SKM-1 (cell line): ENCODE results near the gene DMBX1.
A peak's percentile ranks its signal among the peaks of the same experiment; 100 is the strongest.

Experiments
- DNase-seq: peaks from one replicate; lab custom pipeline; 2025; ENCODE audit not compliant: unreplicated experiment; lab: John Stamatoyannopoulos, UW

The DMBX1 gene

GRCh38 chr1:46458846-46459245 is 30.8 kb upstream of the DMBX1 start:
- DNase-seq, result no peak

GRCh38 chr1:46459315-46459714 is 30.3 kb upstream of the DMBX1 start:
- no peak for DNase-seq

- no peak for DNase-seq
Measured at GRCh38 chr1:46461017-46461808, 28.4 kb upstream of the DMBX1 start.

DNA sequence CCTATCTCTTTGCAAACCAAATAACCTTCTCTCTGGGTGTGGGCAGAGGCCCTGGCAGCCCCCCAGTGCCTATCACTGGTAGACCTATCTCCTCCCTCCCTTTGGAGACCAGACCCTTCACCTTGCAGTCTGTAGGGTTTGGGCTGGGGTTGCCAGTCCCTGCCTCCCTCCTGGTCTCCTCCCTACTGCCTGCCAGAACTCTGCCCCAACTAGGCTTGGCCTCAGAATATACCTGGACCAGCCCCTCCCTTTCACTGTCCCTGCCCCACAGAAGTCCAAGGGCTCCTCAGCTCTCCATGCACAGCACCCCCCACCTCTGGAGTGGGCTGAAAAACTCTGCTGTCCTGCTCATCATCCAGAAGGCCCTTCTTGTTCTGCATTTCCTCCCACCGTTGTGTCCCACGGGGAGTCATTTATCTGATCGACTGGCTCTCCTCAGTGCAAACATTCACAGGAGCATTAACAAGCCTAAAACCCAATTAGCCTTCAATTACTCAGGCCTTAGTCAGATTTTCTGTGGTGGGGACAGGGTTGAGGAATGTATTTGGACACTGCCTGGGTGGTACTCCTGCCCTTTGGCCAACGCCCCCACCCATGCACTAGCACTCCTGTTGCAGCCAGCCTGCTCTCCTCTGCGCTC is 27.7 kb upstream of the DMBX1 start:
- no peak for DNase-seq

DNA sequence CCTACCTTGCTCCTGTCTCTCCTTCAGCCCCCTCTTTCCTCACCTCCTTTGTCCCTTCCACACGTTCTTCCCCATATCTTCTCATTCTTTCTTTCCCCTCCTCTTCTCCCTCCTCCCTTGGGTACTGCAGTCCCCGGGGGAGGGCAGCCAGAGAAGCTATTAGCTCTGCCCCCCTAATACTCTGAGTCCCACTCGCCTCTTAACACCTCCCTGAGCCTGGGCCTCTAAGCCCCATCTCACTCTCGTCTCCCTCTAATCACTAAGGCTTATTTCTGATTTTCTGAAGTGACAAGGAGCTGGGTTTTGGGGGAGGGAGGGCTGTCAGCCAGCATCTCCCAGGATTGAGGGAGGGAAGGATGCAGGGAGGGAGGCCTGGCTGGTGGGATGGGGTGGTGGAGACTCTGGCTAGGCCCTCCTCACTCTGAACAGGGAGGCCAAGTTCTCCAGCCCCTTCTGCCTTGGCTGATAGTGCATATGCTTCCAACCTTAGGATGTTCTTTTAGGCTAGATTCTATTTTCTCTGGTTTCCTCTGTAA is 25.6 kb upstream of the DMBX1 start:
- DNase-seq, result no peak

DNA sequence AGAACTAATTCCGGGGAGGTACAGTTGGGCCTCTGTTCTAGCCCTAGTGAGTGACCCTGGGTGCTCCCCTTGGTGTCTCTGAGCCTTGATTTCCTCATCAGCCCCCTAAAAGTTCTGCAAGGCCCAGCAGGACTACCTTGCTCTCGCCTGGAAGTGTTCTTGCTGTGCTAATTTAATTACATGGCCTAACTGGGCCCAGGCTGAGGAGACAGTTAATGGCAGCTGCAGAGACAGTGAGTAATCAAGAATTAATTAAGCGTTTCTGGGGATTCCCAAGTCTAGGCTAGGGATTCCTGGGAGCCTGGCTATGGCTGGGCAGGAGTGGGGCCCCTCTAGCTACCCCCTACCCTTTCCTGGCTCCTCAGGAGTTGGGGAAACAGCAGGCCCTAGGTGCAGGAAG is 24.7 kb upstream of the DMBX1 start:
- DNase-seq, result no peak

DNA sequence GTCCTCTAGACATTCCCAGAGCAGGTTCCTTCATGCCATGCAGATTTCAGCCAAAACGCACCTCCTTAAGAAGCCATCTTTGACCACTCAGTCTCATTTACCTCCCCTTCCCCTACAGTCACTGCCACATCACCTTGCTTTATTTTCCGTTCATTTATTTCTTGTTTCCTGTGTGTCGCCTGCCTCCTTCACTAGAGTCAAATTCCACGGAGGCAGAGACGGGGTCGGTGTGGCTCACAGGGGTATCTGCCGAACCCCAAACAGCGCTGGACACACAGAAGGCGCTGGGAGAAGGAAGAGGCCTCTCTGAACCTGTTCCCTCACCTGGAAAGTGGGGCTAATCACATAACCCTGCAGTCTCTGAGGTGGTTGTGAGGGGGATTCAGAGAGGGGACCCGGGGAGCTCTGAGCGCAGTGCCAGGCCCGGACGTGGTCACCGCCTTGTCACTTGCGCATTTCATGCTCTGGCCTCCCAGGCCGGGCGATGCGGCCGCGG is 23.6 kb upstream of the DMBX1 start:
- no peak for DNase-seq

DNA sequence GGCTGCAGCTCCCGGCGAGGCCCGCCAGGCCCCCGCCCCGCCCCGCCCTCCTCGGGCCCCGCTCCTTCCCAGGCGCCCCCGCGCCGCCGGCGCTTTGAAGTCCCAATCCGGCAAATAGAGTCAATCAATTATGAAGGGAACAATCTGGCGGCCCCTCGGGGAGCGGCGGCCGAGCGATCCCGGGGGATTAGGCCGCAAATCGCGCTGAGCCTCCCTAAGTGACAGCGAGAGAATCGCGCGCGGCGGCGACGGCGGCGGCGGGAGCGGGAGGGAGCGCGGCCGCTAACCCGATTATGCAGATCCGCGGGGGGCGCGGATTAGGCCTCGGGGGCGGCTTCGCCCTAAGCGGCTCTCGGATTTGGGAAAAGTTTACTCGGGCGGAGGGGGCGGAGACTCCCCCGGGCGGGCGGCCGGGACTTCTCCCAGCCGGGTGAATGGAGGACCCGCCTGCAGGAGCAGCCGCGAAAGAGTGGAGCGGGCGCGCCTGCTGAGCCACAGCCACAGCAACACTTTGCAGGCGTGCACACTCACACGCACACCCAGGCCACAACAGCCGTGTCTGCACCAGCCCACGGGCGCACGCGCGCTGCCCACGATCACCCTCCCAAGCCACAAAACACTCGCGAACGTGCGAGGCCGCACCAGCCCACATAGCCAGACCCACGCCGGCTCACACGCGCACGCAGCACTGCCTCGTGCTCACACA is 23.0 kb upstream of the DMBX1 start:
- no peak for DNase-seq

- no peak for DNase-seq
Measured at GRCh38 chr1:46467183-46467504, 22.5 kb upstream of the DMBX1 start.

GRCh38 chr1:46469881-46470280 is 19.8 kb upstream of the DMBX1 start:
- DNase-seq, result no peak

DNA sequence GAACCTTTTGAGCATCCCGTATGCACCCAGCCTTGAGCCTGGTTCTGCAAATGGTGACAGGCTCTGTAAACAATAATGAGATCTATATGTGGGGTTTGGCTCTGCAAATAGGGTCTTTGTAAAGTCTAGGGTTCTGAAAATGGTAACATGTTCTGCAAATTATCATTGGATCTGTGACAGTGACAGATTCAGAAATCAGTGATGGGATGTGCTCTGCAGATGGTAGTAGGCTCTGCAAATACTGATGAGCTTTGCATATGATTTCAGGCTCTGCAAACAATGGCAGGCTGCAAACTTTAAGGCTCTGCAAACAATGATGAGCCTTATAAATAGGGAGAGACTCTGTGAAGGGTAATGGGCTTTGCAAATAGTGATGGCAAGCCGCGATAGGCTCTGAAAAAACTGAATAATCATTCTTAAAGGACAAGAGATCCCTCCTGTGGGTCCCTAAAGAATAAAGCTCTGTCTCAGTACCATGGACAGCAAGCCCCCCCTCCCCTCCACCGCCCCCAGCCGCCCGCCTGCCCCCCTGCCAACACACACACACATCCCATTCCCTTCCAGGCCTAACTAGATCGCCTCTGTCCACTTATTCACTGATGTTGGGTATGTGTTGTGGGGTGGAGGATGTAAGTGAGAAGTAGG is 17.7 kb upstream of the DMBX1 start:
- no peak for DNase-seq

GRCh38 chr1:46472498-46473181 is 17.0 kb upstream of the DMBX1 start:
- DNase-seq, result no peak

GRCh38 chr1:46473991-46474390 is 15.6 kb upstream of the DMBX1 start:
- no peak for DNase-seq

- no peak for DNase-seq
Measured at GRCh38 chr1:46474570-46474969, 15.1 kb upstream of the DMBX1 start.

DNA sequence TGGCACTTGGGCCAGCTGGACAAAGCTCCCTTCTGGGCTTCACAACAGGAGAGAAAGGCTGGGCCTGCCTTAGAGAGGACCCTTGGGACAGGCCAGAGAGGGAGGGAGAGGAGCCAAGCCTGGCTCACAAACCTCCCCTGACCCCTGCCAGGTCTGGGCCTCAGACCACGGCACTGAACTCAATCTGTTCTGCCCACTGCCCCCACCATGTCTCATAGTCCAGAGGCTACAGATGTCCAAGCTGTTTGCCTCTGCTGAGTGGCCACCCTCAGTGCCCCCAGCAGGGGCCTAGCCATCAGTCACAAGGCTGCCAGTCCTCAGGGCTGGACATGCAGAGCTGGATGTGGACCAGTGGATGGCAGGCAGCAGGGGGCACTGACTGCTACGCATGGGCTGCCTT is 13.0 kb upstream of the DMBX1 start:
- DNase-seq, result no peak

GRCh38 chr1:46477153-46477929 is 12.3 kb upstream of the DMBX1 start:
- peak; percentile 42 for DNase-seq

DNA sequence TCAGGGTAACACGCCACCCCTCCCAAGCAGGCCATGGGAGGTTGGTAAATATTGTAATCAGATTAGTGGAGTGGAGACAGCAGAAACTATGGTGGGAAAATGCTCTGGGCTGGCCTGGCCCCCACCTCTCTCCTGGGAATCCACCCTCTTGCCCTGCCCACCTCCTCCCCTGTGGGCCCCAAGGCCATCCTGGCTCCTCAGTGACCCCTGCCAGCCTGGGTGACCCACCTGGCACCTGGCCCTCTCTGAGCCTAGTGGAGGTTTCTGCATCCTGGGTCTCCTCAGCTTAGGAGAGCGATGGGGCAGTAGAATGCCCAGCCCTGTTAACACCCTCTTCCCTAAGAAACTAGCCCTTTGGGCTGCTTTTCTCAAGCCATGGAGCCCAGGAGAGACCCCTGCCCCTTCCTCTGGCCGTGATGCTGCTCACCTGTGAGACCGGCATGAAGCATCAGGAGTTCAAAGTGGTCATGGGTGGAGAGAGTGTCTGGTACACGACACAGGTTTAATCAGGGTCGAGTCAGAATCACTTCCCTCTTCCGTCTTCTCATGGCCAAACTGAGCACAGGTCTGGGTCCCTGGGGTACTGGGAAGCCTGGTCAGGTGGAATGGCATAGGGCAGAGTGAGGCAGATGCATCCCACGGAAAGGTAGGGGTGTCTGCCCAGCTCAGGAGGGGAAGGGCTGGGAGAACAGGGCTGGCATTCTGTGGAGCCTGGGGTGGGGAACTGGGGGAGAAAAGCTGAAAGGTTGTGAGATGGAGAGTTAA is 10.7 kb upstream of the DMBX1 start:
- DNase-seq, result no peak

- no peak for DNase-seq
Measured at GRCh38 chr1:46479744-46480350, 9.8 kb upstream of the DMBX1 start.
